Measurements from ENCODE around the gene ZNF697.

GRCh38 chr1:119600976-119601375 is 47.1 kb downstream of the ZNF697 start:
- TF ChIP-seq CTCF (IDR thresholded peaks at IDR 0.05; ENCODE audit: insufficient read depth, low read depth, low read length) (no peak), EZH2 (IDR thresholded peaks at IDR 0.05; ENCODE audit: insufficient read depth, low read length) (no peak)

Measured in astrocyte (in vitro differentiated cells and primary cell).